Measurements from ENCODE around the gene NAALADL2.
A peak's percentile ranks its signal among the peaks of the same experiment; 100 is the strongest.
"Not testable (repeated sequence)": the region's sequence is repeated elsewhere in the genome, so short reads cannot be mapped to it uniquely, and the experiment has no call there.

The NAALADL2 gene

DNA sequence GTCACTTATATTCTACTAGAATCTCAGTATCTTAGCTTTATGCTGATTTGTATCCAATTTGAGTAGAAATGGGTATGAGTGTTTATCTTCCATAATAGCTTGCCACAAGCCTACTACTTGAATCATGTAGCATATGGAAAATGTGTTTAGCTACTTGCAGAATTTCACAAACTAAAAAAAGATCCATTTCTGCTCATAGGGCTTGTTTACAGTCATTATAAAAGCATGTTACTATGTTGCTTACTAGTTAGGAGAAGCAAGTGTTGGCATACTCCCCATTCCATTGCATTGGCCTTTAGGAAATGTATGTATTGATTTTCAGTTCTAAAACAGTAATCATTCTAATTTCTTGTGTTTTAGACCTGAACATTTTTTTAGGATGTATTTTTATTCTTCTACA lies 939.2 kb downstream of the NAALADL2 start:
- no peaks in the 10 kb centered on the region for H3K9me3 Mint-ChIP-seq
- TF ChIP-seq, protein P1, sequence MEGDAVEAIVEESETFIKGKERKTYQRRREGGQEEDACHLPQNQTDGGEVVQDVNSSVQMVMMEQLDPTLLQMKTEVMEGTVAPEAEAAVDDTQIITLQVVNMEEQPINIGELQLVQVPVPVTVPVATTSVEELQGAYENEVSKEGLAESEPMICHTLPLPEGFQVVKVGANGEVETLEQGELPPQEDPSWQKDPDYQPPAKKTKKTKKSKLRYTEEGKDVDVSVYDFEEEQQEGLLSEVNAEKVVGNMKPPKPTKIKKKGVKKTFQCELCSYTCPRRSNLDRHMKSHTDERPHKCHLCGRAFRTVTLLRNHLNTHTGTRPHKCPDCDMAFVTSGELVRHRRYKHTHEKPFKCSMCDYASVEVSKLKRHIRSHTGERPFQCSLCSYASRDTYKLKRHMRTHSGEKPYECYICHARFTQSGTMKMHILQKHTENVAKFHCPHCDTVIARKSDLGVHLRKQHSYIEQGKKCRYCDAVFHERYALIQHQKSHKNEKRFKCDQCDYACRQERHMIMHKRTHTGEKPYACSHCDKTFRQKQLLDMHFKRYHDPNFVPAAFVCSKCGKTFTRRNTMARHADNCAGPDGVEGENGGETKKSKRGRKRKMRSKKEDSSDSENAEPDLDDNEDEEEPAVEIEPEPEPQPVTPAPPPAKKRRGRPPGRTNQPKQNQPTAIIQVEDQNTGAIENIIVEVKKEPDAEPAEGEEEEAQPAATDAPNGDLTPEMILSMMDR (IDR thresholded peaks at IDR 0.05; ENCODE audit: unreplicated experiment in 3 of 3): no peak
- no peak overlapping the region for H3K27ac Mint-ChIP-seq
- no peaks in the 10 kb centered on the region for H3K36me3 Mint-ChIP-seq (ENCODE audit: low read depth)
- H3K4me3 Mint-ChIP-seq: no peak overlapping the region
- no peaks in the 10 kb centered on the region for H3K27me3 Mint-ChIP-seq (ENCODE audit: low read depth)
- no peaks in the 10 kb centered on the region for H3K4me1 Mint-ChIP-seq

DNA sequence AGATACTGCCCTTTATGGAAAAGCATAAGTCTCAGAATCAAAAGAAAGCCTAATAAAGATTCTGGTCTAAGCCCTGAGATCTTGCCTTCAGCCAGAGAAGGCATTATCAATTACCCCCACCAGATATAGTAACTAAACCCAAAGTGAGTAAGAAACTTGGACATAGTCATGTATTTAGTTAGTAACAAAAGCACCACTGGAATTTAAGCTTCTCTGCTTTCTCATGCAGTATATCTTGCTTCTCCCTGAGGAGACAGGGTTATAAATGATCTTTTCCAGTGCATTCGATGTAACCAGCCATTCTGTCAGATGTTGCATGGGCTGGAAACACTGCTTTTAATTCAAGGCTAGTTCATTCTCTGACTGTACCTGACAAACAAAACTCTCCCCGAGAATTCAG lies 946.7 kb downstream of the NAALADL2 start:
- TF ChIP-seq, protein P1 (IDR thresholded peaks at IDR 0.05; ENCODE audit: unreplicated experiment in 3 of 3): no peak
- Mint-ChIP-seq H3K4me1 (peaks cover 6% of the 10 kb centered on the region), H3K27ac (peak overlapping the region in 1 of 3 experiments; percentile 23), H3K4me3 (no peak overlapping the region), H3K27me3 (ENCODE audit: low read depth) (no peaks in the 10 kb centered on the region), H3K36me3 (ENCODE audit: low read depth) (no peaks in the 10 kb centered on the region), H3K9me3 (no peaks in the 10 kb centered on the region)

GRCh38 chr3:175807175-175807574 lies 948.0 kb downstream of the NAALADL2 start:
- Mint-ChIP-seq H3K27ac (no peak overlapping the region), H3K27me3 (ENCODE audit: low read depth) (no peaks in the 10 kb centered on the region), H3K36me3 (ENCODE audit: low read depth) (no peaks in the 10 kb centered on the region), H3K4me1 (peaks cover 6% of the 10 kb centered on the region), H3K9me3 (no peaks in the 10 kb centered on the region), H3K4me3 (no peak overlapping the region)
- TF ChIP-seq, protein P1 (IDR thresholded peaks at IDR 0.05; ENCODE audit: unreplicated experiment in 3 of 3): no peak

DNA sequence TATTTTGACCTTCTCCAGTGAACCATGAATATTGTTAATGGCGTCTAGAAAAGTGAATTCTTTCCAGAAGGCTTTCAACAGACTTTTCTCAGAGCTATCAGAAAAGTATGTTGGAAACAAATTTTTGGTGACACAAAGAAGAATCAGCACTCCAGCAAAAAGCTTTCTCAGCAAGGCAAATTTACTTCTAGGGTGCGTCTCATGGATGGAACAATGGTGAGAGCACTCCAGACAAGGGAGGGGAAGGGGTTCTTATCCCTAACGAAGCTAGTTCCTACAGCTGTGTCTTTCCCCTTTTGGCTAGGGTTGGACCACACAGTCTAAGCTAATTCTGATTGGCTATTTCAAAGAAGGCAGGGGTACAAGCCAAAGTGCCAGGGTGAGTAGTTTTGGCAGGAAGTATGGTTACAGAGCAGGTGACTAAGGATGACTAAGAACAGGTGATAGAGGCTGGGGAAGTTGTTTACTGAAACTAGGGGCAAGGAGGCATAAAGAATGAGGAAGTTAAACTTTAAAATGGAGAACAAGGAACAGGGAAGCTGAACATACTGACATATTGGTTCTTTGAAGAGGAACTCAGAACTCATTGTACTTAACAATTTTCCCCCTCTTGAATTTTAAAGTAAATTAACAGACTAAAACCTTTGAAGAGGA lies 959.8 kb downstream of the NAALADL2 start:
- no peak overlapping the region for H3K4me3 Mint-ChIP-seq
- H3K9me3 Mint-ChIP-seq: peaks cover 36% of the 10 kb centered on the region
- no peak overlapping the region for H3K27ac Mint-ChIP-seq
- TF ChIP-seq, protein P1 (IDR thresholded peaks at IDR 0.05; ENCODE audit: unreplicated experiment in 3 of 3): no peak
- peaks cover 13% of the 10 kb centered on the region for H3K36me3 Mint-ChIP-seq (ENCODE audit: low read depth)
- H3K4me1 Mint-ChIP-seq: no peaks in the 10 kb centered on the region
- H3K27me3 Mint-ChIP-seq (ENCODE audit: low read depth): no peaks in the 10 kb centered on the region

- H3K36me3 Mint-ChIP-seq (ENCODE audit: low read depth): peaks cover 13% of the 10 kb centered on the region
- H3K9me3 Mint-ChIP-seq: peaks cover 24% of the 10 kb centered on the region
- H3K4me1 Mint-ChIP-seq; H3K27me3 Mint-ChIP-seq (ENCODE audit: low read depth); H3K4me3 Mint-ChIP-seq; H3K27ac Mint-ChIP-seq: not testable (repeated sequence)
These were observed 963.8 kb downstream of the NAALADL2 start for GRCh38 chr3:175822766-175823491.

DNA sequence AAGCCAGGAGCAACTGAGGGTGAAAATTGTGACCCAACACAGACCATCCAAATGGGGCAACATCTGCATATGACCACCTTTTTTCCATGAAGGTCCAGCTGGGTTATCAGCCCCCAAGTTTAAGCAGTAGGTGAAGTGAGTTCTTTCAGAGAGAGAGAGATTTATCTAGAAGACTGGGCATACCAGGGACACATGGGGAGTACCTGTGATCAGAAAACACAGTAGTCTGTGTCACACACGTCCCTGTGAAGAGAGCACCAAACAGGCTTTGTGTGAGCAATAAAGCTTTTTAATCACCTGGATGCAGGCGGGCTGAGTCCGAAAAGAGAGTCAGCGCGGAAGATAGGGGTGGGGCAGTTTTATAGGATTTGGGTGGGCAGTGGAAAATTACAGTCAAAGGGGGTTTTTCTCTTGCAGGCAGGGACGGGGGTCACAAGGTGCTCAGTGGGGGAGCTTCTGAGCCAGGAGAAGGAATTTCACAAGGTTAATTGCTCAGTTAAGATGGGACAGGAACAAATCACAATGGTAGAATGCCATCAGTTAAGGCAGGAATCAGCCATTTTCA lies 966.0 kb downstream of the NAALADL2 start:
- H3K36me3 Mint-ChIP-seq (ENCODE audit: low read depth); H3K4me3 Mint-ChIP-seq; H3K9me3 Mint-ChIP-seq; H3K27ac Mint-ChIP-seq; H3K4me1 Mint-ChIP-seq; H3K27me3 Mint-ChIP-seq (ENCODE audit: low read depth): not testable (repeated sequence)

GRCh38 chr3:175826759-175827158 lies 967.6 kb downstream of the NAALADL2 start:
- TF ChIP-seq, protein P1 (IDR thresholded peaks at IDR 0.05; ENCODE audit: unreplicated experiment in 3 of 3): no peak
- Mint-ChIP-seq H3K27me3 (ENCODE audit: low read depth) (no peaks in the 10 kb centered on the region), H3K4me3 (no peak overlapping the region), H3K27ac (no peak overlapping the region), H3K4me1 (no peaks in the 10 kb centered on the region), H3K9me3 (no peaks in the 10 kb centered on the region), H3K36me3 (ENCODE audit: low read depth) (no peaks in the 10 kb centered on the region)

GRCh38 chr3:175829809-175830208 lies 970.7 kb downstream of the NAALADL2 start:
- H3K9me3 Mint-ChIP-seq; H3K27ac Mint-ChIP-seq; H3K4me1 Mint-ChIP-seq; H3K4me3 Mint-ChIP-seq; H3K27me3 Mint-ChIP-seq (ENCODE audit: low read depth); H3K36me3 Mint-ChIP-seq (ENCODE audit: low read depth): not testable (repeated sequence)

GRCh38 chr3:175835763-175836162 lies 976.6 kb downstream of the NAALADL2 start:
- H3K36me3 Mint-ChIP-seq (ENCODE audit: low read depth); H3K9me3 Mint-ChIP-seq; H3K4me1 Mint-ChIP-seq; H3K4me3 Mint-ChIP-seq; H3K27me3 Mint-ChIP-seq (ENCODE audit: low read depth); H3K27ac Mint-ChIP-seq: not testable (repeated sequence)
